ENCODE data around the gene HMGB4. TPM values are rescaled to one million over a fixed set of nuclear protein-coding genes. Genes with fewer than 3 reads are reported as not detected.

Gene HMGB4
- total RNA-seq, 4 donors from 2014 or later: not detected

GRCh38 chr1:33895976-33896375, 32.1 kb downstream of the HMGB4 start:
- DNase-seq (ENCODE audit: extremely low spot score): no peak
- Histone ChIP-seq H3K27ac (replicated peaks in 1 of 4) (no peak overlapping the region), H3K36me3 (no peaks in the 10 kb centered on the region), H3K4me3 (no peak overlapping the region), H3K4me1 (no peaks in the 10 kb centered on the region), H3K27me3 (peaks cover 0 to 5% (median 0%) of the 10 kb centered on the region in 4 donors), H3K9me3 (no peaks in the 10 kb centered on the region)
- TF ChIP-seq EP300 (IDR thresholded peaks at IDR 0.05) (no peak), CTCF (IDR thresholded peaks at IDR 0.05) (no peak), POLR2AphosphoS5 (IDR thresholded peaks at IDR 0.05) (no peak), POLR2A (IDR thresholded peaks at IDR 0.05; ENCODE audit: low read depth) (no peak)
- intact Hi-C loops (cut with DNase I): no loop called here
- WGBS: 84% methylated on average over 2 of the region's 2 CpGs

- H3K9me3 ChIP-seq: no peaks in the 10 kb centered on the region
- TF ChIP-seq POLR2A (IDR thresholded peaks at IDR 0.05; ENCODE audit: low read depth) (no peak), CTCF (IDR thresholded peaks at IDR 0.05) (no peak), POLR2AphosphoS5 (IDR thresholded peaks at IDR 0.05) (no peak), EP300 (IDR thresholded peaks at IDR 0.05) (no peak)
- H3K27me3 ChIP-seq: peaks cover 0 to 5% (median 0%) of the 10 kb centered on the region in 4 donors
- H3K4me1 ChIP-seq: no peaks in the 10 kb centered on the region
- DNase-seq (ENCODE audit: extremely low spot score): no peak
- WGBS: 89% methylated on average over 3 of the region's 5 CpGs
- no peaks in the 10 kb centered on the region for H3K36me3 ChIP-seq
- H3K27ac ChIP-seq (replicated peaks in 1 of 4): no peak overlapping the region
- H3K4me3 ChIP-seq: no peak overlapping the region
- intact Hi-C loops (cut with DNase I): no loop called here
These were observed 33.3 kb downstream of the HMGB4 start for GRCh38 chr1:33897092-33897725.

- Histone ChIP-seq H3K4me3 (no peak overlapping the region), H3K4me1 (no peaks in the 10 kb centered on the region), H3K27me3 (peaks cover 0 to 5% (median 0%) of the 10 kb centered on the region in 4 donors), H3K9me3 (no peaks in the 10 kb centered on the region), H3K36me3 (no peaks in the 10 kb centered on the region), H3K27ac (replicated peaks in 1 of 4) (no peak overlapping the region)
- no peak for TF ChIP-seq EP300 (IDR thresholded peaks at IDR 0.05)
- no peak for TF ChIP-seq POLR2AphosphoS5 (IDR thresholded peaks at IDR 0.05)
- TF ChIP-seq POLR2A (IDR thresholded peaks at IDR 0.05; ENCODE audit: low read depth): no peak
- TF ChIP-seq CTCF (IDR thresholded peaks at IDR 0.05): no peak
- intact Hi-C loops (cut with DNase I): no loop called here
- no peak for DNase-seq (ENCODE audit: extremely low spot score)
- WGBS: 73% methylated on average over 3 of the region's 3 CpGs
These were observed 34.5 kb downstream of the HMGB4 start for GRCh38 chr1:33898406-33898805.

- TF ChIP-seq EP300 (IDR thresholded peaks at IDR 0.05) (no peak), POLR2A (IDR thresholded peaks at IDR 0.05; ENCODE audit: low read depth) (no peak), POLR2AphosphoS5 (IDR thresholded peaks at IDR 0.05) (no peak), CTCF (IDR thresholded peaks at IDR 0.05) (no peak)
- intact Hi-C loops (cut with DNase I): no loop called here
- H3K9me3 ChIP-seq: no peaks in the 10 kb centered on the region
- peaks cover 0 to 5% (median 0%) of the 10 kb centered on the region in 4 donors for H3K27me3 ChIP-seq
- no peak overlapping the region for H3K4me3 ChIP-seq
- H3K27ac ChIP-seq (replicated peaks in 1 of 4): no peak overlapping the region
- H3K4me1 ChIP-seq: no peaks in the 10 kb centered on the region
- 74% methylated on average over 7 of the region's 9 CpGs for WGBS
- no peak for DNase-seq (ENCODE audit: extremely low spot score)
- no peaks in the 10 kb centered on the region for H3K36me3 ChIP-seq
These were observed 35.0 kb downstream of the HMGB4 start for GRCh38 chr1:33898881-33899280.

GRCh38 chr1:33899746-33900145, 35.9 kb downstream of the HMGB4 start:
- intact Hi-C loops (cut with DNase I): no loop called here
- no peak overlapping the region for H3K4me3 ChIP-seq
- no peak for TF ChIP-seq POLR2AphosphoS5 (IDR thresholded peaks at IDR 0.05)

More at GRCh38 chr1:33899746-33900145, 35.9 kb downstream of the HMGB4 start:
- H3K4me1 ChIP-seq: no peaks in the 10 kb centered on the region
- no peaks in the 10 kb centered on the region for H3K36me3 ChIP-seq
- H3K27me3 ChIP-seq: peaks cover 0 to 5% (median 0%) of the 10 kb centered on the region in 4 donors
- no peak for DNase-seq (ENCODE audit: extremely low spot score)
- WGBS: 70% methylated on average over 2 of the region's 3 CpGs
- H3K9me3 ChIP-seq: no peaks in the 10 kb centered on the region
- H3K27ac ChIP-seq (replicated peaks in 1 of 4): no peak overlapping the region

All from esophagus muscularis mucosa (tissue), 4 donors.